Esophagus squamous epithelium (tissue), 4 donors: ENCODE data around the gene NFKB1.

Experiments
- POLR2A ChIP-seq, 4 donors: fragments of 450-650 bp; IDR thresholded peaks; one replicate each; pipeline ENCODE4 v1.6.1; 2017; ENCODE audit warnings: antibody characterized with exemption in 4 of 4, mild to moderate bottlenecking in 4 of 4, moderate library complexity in 3 of 4
- TF ChIP-seq, protein P1 (sequence below), 6 experiments: fragments of 450-650 bp in 4 of 6; fragments of 200-600 bp in 2 of 6; sonication (generic) in 2 of 6; IDR thresholded peaks; one replicate each; pipeline ENCODE4 v1.5.1; 2016 to 2019; ENCODE audit warnings: antibody characterized with exemption in 6 of 6, mild to moderate bottlenecking in 4 of 6, moderate library complexity in 4 of 6

DNA sequence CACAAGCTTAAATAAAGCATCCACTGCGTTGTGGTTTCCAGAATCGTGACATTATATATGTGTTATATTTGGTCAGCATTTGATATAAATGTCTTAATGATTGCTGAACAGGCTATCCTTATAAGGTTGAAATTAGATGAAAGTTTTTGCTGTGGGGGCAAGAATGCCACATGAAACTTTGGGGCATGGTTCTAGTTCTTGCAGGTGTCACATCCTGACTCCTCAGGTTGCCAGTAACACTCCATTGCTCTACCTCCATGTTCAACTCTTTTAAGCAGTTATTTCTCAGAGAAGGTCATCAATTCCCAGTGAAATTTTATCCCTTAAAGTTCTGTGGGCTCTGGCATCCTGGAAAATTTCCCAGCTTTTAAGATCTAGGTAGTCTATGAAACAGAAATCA is 33.7 kb downstream of the NFKB1 start:
- TF ChIP-seq, protein P1, sequence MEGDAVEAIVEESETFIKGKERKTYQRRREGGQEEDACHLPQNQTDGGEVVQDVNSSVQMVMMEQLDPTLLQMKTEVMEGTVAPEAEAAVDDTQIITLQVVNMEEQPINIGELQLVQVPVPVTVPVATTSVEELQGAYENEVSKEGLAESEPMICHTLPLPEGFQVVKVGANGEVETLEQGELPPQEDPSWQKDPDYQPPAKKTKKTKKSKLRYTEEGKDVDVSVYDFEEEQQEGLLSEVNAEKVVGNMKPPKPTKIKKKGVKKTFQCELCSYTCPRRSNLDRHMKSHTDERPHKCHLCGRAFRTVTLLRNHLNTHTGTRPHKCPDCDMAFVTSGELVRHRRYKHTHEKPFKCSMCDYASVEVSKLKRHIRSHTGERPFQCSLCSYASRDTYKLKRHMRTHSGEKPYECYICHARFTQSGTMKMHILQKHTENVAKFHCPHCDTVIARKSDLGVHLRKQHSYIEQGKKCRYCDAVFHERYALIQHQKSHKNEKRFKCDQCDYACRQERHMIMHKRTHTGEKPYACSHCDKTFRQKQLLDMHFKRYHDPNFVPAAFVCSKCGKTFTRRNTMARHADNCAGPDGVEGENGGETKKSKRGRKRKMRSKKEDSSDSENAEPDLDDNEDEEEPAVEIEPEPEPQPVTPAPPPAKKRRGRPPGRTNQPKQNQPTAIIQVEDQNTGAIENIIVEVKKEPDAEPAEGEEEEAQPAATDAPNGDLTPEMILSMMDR (IDR thresholded peaks at IDR 0.05) = no peak
- TF ChIP-seq POLR2A (IDR thresholded peaks at IDR 0.05) = no peak
